A673 (cell line): ENCODE results near the gene TENM4.

ENCODE experiments used
- CTCF ChIP-seq: fragments of 300-800, 200-600 bp; sonication (generic); conservative IDR thresholded peaks from 2 replicates; pipeline ENCODE4 v1.5.1; 2017; ENCODE audit warnings: low read depth, mild to moderate bottlenecking, antibody characterized with exemption, low read length, moderate library complexity, mixed read lengths
- EZH2 ChIP-seq: fragments of 200-600 bp; sonication (generic); IDR thresholded peaks from 2 replicates; pipeline ENCODE4 v1.6.1; 2017; ENCODE audit warnings: borderline replicate concordance, low read depth, mild to moderate bottlenecking, mixed read lengths, antibody characterized with exemption, low read length; ENCODE audit not compliant: poor library complexity, severe bottlenecking

- TF ChIP-seq CTCF (no peak), EZH2 (no peak)
Observed at GRCh38 chr11:78698612-78699011, 742.2 kb downstream of the TENM4 start.
